Measurements from ENCODE around the gene IQSEC1. TPM values are rescaled to one million over a fixed set of nuclear protein-coding genes. Genes with fewer than 3 reads are reported as not detected.
A peak's percentile ranks its signal among the peaks of the same experiment; 100 is the strongest.

Gene IQSEC1
- total and polyA plus RNA-seq, 9 of the 15 experiments (the other 6 are each of a cell fraction or from before 2014, with no cell fraction given), result 0.56 to 39.0 (median 6.8) TPM

DNA sequence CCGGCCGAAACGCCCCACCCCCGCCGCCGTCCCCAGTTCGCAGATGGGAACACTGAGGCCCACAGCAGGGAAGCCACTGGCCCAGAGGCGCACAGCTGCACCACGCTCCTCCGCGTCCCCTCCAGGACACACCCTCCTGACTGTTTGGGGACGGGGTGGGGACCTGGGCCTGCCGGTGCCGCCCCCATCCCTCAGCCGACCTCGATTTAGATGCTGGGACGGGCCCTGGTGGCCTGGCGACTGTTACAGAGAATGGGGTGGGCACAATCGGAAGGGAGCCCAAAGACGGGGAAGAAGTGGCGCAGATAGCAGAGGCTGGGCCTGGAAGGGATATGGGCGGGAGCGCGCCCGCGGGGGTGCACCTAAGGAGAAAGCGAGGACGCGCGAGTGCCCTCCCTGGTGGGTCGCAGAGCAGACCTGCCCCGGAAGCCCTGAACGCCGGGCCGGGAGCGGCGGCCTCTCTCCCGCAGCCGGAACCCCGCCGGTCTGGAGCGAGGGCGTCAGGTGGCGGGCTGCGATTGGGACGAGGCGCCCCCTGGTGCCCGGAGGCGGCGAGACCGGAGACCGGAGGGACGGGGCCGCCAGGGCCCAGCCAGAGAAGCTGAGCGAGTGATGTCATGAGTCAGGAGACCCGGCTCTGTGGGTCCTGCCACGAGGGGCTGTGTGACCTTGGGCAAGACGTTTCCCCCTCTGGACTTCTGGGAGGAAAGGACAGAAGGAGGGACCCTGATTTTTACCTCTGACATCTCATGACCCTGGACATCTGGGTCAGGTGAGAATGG lies 78.4 kb downstream of the IQSEC1 start (continued):
- TF ChIP-seq, protein P1, sequence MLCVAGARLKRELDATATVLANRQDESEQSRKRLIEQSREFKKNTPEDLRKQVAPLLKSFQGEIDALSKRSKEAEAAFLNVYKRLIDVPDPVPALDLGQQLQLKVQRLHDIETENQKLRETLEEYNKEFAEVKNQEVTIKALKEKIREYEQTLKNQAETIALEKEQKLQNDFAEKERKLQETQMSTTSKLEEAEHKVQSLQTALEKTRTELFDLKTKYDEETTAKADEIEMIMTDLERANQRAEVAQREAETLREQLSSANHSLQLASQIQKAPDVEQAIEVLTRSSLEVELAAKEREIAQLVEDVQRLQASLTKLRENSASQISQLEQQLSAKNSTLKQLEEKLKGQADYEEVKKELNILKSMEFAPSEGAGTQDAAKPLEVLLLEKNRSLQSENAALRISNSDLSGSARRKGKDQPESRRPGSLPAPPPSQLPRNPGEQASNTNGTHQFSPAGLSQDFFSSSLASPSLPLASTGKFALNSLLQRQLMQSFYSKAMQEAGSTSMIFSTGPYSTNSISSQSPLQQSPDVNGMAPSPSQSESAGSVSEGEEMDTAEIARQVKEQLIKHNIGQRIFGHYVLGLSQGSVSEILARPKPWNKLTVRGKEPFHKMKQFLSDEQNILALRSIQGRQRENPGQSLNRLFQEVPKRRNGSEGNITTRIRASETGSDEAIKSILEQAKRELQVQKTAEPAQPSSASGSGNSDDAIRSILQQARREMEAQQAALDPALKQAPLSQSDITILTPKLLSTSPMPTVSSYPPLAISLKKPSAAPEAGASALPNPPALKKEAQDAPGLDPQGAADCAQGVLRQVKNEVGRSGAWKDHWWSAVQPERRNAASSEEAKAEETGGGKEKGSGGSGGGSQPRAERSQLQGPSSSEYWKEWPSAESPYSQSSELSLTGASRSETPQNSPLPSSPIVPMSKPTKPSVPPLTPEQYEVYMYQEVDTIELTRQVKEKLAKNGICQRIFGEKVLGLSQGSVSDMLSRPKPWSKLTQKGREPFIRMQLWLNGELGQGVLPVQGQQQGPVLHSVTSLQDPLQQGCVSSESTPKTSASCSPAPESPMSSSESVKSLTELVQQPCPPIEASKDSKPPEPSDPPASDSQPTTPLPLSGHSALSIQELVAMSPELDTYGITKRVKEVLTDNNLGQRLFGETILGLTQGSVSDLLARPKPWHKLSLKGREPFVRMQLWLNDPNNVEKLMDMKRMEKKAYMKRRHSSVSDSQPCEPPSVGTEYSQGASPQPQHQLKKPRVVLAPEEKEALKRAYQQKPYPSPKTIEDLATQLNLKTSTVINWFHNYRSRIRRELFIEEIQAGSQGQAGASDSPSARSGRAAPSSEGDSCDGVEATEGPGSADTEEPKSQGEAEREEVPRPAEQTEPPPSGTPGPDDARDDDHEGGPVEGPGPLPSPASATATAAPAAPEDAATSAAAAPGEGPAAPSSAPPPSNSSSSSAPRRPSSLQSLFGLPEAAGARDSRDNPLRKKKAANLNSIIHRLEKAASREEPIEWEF (CRISPR knock-in tag; IDR thresholded peaks at IDR 0.05), result no peak
- TF ChIP-seq ZNF384 (IDR thresholded peaks at IDR 0.05; ENCODE audit: low read depth, low read length) (no peak), PHF8 (IDR thresholded peaks at IDR 0.05; ENCODE audit: borderline replicate concordance, low read length) (peak; percentile 82; the same call in 1 of the 2 replicates), SIN3B (IDR thresholded peaks at IDR 0.05; ENCODE audit: low read depth) (peak; percentile 37; the same call in 1 of the 2 replicates), SP2 (IDR thresholded peaks at IDR 0.05; ENCODE audit: extremely low read depth, low read depth, low read length, poor library complexity, severe bottlenecking) (peak; percentile 24), NONO (IDR thresholded peaks at IDR 0.05; ENCODE audit: low read depth in 2 of 2, low read length in 1 of 2) (peak in 1 of 2 experiments; percentile 75; a peak in 2 of 4 replicates), HCFC1 (IDR thresholded peaks at IDR 0.05; ENCODE audit: low read depth, low read length) (peak; percentile 69), SMARCE1 (IDR thresholded peaks at IDR 0.05) (no peak; the same call in 1 of the 2 replicates), ZNF311 (CRISPR knock-in tag; IDR thresholded peaks at IDR 0.05) (no peak), ZNF23 (CRISPR knock-in tag; IDR thresholded peaks at IDR 0.05) (no peak), XRCC5 (IDR thresholded peaks at IDR 0.05; ENCODE audit: low read depth, low read length) (peak; percentile 94)
- TF ChIP-seq, protein P2, sequence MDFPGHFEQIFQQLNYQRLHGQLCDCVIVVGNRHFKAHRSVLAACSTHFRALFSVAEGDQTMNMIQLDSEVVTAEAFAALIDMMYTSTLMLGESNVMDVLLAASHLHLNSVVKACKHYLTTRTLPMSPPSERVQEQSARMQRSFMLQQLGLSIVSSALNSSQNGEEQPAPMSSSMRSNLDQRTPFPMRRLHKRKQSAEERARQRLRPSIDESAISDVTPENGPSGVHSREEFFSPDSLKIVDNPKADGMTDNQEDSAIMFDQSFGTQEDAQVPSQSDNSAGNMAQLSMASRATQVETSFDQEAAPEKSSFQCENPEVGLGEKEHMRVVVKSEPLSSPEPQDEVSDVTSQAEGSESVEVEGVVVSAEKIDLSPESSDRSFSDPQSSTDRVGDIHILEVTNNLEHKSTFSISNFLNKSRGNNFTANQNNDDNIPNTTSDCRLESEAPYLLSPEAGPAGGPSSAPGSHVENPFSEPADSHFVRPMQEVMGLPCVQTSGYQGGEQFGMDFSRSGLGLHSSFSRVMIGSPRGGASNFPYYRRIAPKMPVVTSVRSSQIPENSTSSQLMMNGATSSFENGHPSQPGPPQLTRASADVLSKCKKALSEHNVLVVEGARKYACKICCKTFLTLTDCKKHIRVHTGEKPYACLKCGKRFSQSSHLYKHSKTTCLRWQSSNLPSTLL (IDR thresholded peaks at IDR 0.05), result 0 out of 2 replicates have a peak, but pooled peaks have one; percentile 27
- TF ChIP-seq, protein P3, sequence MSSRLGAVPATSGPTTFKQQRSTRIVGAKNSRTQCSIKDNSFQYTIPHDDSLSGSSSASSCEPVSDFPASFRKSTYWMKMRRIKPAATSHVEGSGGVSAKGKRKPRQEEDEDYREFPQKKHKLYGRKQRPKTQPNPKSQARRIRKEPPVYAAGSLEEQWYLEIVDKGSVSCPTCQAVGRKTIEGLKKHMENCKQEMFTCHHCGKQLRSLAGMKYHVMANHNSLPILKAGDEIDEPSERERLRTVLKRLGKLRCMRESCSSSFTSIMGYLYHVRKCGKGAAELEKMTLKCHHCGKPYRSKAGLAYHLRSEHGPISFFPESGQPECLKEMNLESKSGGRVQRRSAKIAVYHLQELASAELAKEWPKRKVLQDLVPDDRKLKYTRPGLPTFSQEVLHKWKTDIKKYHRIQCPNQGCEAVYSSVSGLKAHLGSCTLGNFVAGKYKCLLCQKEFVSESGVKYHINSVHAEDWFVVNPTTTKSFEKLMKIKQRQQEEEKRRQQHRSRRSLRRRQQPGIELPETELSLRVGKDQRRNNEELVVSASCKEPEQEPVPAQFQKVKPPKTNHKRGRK (tag; IDR thresholded peaks at IDR 0.05), result no peak
- TF ChIP-seq, protein P4, sequence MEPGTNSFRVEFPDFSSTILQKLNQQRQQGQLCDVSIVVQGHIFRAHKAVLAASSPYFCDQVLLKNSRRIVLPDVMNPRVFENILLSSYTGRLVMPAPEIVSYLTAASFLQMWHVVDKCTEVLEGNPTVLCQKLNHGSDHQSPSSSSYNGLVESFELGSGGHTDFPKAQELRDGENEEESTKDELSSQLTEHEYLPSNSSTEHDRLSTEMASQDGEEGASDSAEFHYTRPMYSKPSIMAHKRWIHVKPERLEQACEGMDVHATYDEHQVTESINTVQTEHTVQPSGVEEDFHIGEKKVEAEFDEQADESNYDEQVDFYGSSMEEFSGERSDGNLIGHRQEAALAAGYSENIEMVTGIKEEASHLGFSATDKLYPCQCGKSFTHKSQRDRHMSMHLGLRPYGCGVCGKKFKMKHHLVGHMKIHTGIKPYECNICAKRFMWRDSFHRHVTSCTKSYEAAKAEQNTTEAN (CRISPR knock-in tag; IDR thresholded peaks at IDR 0.05), result peak; percentile 65; the same call in 1 of the 2 replicates
- TF ChIP-seq, protein P5, sequence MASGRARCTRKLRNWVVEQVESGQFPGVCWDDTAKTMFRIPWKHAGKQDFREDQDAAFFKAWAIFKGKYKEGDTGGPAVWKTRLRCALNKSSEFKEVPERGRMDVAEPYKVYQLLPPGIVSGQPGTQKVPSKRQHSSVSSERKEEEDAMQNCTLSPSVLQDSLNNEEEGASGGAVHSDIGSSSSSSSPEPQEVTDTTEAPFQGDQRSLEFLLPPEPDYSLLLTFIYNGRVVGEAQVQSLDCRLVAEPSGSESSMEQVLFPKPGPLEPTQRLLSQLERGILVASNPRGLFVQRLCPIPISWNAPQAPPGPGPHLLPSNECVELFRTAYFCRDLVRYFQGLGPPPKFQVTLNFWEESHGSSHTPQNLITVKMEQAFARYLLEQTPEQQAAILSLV (tag; IDR thresholded peaks at IDR 0.05), result no peak; the same call in 1 of the 2 replicates
